GM20000 (cell line): ENCODE results near the gene ATXN7L1.
"Not testable (repeated sequence)": the region's sequence is repeated elsewhere in the genome, so short reads cannot be mapped to it uniquely, and the experiment has no call there.

ENCODE experiments used
- DNase-seq: peaks from one replicate; pipeline ENCODE4 v3.0.0; 2012; ENCODE audit warnings: low spot score
- CTCF ChIP-seq: IDR thresholded peaks from 2 replicates; pipeline ENCODE4 v1.5.1; 2012; ENCODE audit warnings: mild to moderate bottlenecking, control low read depth; ENCODE audit errors: extremely low read depth, missing control alignments

The ATXN7L1 gene

GRCh38 chr7:105790996-105791395 is 85.4 kb downstream of the ATXN7L1 start:
- no peak for DNase-seq
- no peak for TF ChIP-seq CTCF

- DNase-seq: not testable (repeated sequence)
Measured at GRCh38 chr7:105790452-105790851, 85.9 kb downstream of the ATXN7L1 start.

- TF ChIP-seq CTCF: no peak
- no peak for DNase-seq
Measured at GRCh38 chr7:105788816-105789349, 87.5 kb downstream of the ATXN7L1 start.

GRCh38 chr7:105788356-105788755 is 88.0 kb downstream of the ATXN7L1 start:
- DNase-seq: no peak

GRCh38 chr7:105787793-105788192 is 88.6 kb downstream of the ATXN7L1 start:
- no peak for TF ChIP-seq CTCF
- no peak for DNase-seq

More at GRCh38 chr7:105788356-105788755, 88.0 kb downstream of the ATXN7L1 start:
- TF ChIP-seq CTCF: no peak

- no peak for DNase-seq
- TF ChIP-seq CTCF: no peak
Measured at GRCh38 chr7:105786520-105787470, 89.6 kb downstream of the ATXN7L1 start.

- TF ChIP-seq CTCF: no peak
- no peak for DNase-seq
Measured at GRCh38 chr7:105782391-105783042, 93.9 kb downstream of the ATXN7L1 start.
